DOHH2 (cell line): ENCODE data around the gene AIM2.

Source experiments
- H3F3A ChIP-seq: fragments of 200-600 bp; sonication (generic), shearing (Covaris generic); 2 replicates; pipeline ENCODE4 v1.6.0; 2016; ENCODE audit warnings: antibody characterized with exemption, mild to moderate bottlenecking; ENCODE audit not compliant: control insufficient read depth, insufficient read depth
- H3K27ac ChIP-seq: fragments of 200-600 bp; sonication (generic); 2 replicates; pipeline ENCODE4 v1.5.1; 2014; ENCODE audit warnings: low read depth, mild to moderate bottlenecking, low read length, moderate library complexity
- H3K27me3 ChIP-seq: fragments of 200-600 bp; sonication (generic); 2 replicates; pipeline ENCODE4 v1.6.1; 2014; ENCODE audit warnings: mild to moderate bottlenecking, low read length, mixed read lengths; ENCODE audit not compliant: control insufficient read depth
- H3K36me3 ChIP-seq: fragments of 200-600 bp; sonication (generic); 2 replicates; pipeline ENCODE4 v1.6.1; 2014; ENCODE audit warnings: mild to moderate bottlenecking, low read length, moderate library complexity, mixed read lengths; ENCODE audit not compliant: control insufficient read depth
- H3K4me1 ChIP-seq: fragments of 200-600 bp; sonication (generic); 2 replicates; pipeline ENCODE4 v1.6.1; 2014; ENCODE audit warnings: mild to moderate bottlenecking, low read length, mixed read lengths; ENCODE audit not compliant: control insufficient read depth
- H3K4me2 ChIP-seq: fragments of 200-600 bp; sonication (generic); 2 replicates; pipeline ENCODE4 v1.6.0; 2014; ENCODE audit warnings: mild to moderate bottlenecking, low read length, moderate library complexity
- H3K4me3 ChIP-seq: fragments of 200-600 bp; sonication (generic); 2 replicates; pipeline ENCODE4 v1.5.1; 2014; ENCODE audit warnings: mild to moderate bottlenecking, low read length, mixed read lengths
- H3K79me2 ChIP-seq: fragments of 200-600 bp; sonication (generic); 2 replicates; pipeline ENCODE4 v1.6.1; 2014; ENCODE audit warnings: mild to moderate bottlenecking, low read length, mixed read lengths; ENCODE audit not compliant: control insufficient read depth
- H3K9me2 ChIP-seq: fragments of 200-600 bp; sonication (generic); replicated peaks from 2 replicates; pipeline ENCODE4 v1.6.1; 2014; ENCODE audit warnings: mild to moderate bottlenecking, low read length, mixed read lengths; ENCODE audit not compliant: control insufficient read depth
- H3K9me3 ChIP-seq: fragments of 200-600 bp; sonication (generic); 2 replicates; pipeline ENCODE4 v1.6.1; 2014; ENCODE audit warnings: antibody characterized with exemption, low read length, mixed read lengths; ENCODE audit not compliant: control insufficient read depth, insufficient read depth
- H4K20me1 ChIP-seq: fragments of 200-600 bp; sonication (generic); 2 replicates; pipeline ENCODE4 v1.6.0; 2014; ENCODE audit warnings: low read depth, mild to moderate bottlenecking, antibody characterized with exemption, low read length, moderate library complexity; ENCODE audit not compliant: control insufficient read depth, insufficient read depth
- EZH2phosphoT487 ChIP-seq: fragments of 200-600 bp; sonication (generic); IDR thresholded peaks from 2 replicates; pipeline ENCODE4 v1.6.1; 2017; ENCODE audit warnings: borderline replicate concordance, mild to moderate bottlenecking, antibody characterized with exemption, low read length, moderate library complexity, mixed read lengths
- TF ChIP-seq, protein P1 (sequence below): fragments of 200-600 bp; sonication (generic); IDR thresholded peaks from one replicate; pipeline ENCODE4 v1.5.1; 2014; ENCODE audit warnings: antibody characterized with exemption, mild to moderate bottlenecking, low read depth, low read length; ENCODE audit not compliant: poor library complexity, severe bottlenecking

AIM2 gene

DNA sequence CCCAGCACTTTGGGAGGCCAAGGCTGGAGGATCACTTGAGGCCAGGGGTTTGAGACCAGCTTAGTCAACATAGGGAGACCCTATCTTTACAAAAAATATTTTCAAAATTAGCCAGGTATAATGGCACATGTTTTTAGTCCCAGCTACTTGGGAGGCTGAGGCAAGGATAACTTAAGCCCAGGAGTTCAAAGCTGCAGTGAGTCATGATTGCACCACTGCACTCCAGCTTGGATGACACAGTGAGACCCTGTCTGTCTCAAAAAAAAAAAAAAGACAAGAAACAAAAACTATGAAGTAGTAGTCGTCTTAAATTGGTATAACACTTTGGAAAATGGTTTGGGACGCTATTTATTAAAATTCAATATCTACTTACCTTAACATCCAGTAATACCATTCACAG is 7.7 kb downstream of the AIM2 start:
- H3K4me2 ChIP-seq: peak overlapping the region; percentile 74
- H3K27ac ChIP-seq: peak overlapping the region; percentile 100
- no peaks in the 10 kb centered on the region for H3K9me2 ChIP-seq
- H4K20me1 ChIP-seq: no peaks in the 10 kb centered on the region
- peaks cover 78% of the 10 kb centered on the region for H3K36me3 ChIP-seq
- H3K4me1 ChIP-seq: peaks cover 88% of the 10 kb centered on the region
- H3K79me2 ChIP-seq: peaks cover 75% of the 10 kb centered on the region
- peaks cover 52% of the 10 kb centered on the region for H3F3A ChIP-seq
- H3K4me3 ChIP-seq: peak overlapping the region; percentile 52
- TF ChIP-seq, protein P1, sequence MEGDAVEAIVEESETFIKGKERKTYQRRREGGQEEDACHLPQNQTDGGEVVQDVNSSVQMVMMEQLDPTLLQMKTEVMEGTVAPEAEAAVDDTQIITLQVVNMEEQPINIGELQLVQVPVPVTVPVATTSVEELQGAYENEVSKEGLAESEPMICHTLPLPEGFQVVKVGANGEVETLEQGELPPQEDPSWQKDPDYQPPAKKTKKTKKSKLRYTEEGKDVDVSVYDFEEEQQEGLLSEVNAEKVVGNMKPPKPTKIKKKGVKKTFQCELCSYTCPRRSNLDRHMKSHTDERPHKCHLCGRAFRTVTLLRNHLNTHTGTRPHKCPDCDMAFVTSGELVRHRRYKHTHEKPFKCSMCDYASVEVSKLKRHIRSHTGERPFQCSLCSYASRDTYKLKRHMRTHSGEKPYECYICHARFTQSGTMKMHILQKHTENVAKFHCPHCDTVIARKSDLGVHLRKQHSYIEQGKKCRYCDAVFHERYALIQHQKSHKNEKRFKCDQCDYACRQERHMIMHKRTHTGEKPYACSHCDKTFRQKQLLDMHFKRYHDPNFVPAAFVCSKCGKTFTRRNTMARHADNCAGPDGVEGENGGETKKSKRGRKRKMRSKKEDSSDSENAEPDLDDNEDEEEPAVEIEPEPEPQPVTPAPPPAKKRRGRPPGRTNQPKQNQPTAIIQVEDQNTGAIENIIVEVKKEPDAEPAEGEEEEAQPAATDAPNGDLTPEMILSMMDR: no peak
- no peak for TF ChIP-seq EZH2phosphoT487
- no peaks in the 10 kb centered on the region for H3K9me3 ChIP-seq
- H3K27me3 ChIP-seq: no peaks in the 10 kb centered on the region

DNA sequence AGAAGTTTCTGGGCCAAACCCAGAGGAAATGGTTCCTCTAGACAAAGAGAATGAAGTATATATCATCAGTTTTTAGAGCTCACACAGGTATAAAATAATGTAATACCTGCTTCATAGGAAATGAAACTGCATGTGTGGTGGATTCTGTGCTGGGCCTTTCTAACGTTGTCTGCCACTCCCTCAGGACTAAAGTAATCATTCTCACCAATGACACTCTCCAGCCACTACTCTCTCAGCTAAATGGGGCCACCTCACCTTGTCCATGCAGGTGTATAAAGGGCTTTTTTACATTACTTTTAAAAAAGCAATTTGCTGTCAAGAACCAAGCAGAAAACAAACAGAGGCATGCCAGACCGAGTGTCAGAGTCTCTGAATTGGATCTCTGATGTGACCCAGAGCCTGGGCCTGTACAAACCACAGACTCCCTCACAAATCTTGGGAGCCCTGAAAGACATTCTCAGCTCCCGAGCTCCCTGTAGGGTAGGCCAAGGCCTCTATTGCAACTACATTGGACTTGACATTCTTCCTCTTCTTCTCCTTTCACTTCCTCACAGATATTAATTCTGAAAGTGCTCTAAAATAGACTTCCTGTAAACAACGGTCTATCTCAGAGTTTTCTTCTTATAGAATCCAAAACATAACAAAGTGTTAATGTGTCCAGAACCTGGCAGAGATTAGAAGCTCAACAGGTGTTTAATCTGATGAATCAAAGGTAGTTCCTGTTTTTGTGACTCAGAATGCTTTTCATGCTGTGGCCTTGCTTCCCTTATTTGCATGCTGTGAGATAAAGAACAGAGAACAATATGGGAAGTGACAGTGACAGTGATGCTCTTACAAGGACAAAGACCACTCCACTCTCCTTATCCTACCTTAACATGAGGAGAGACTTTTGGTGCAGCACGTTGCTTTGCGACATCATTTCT is 8.6 kb downstream of the AIM2 start:
- Histone ChIP-seq H4K20me1 (no peaks in the 10 kb centered on the region), H3K27ac (peak overlapping the region; percentile 100), H3K9me2 (no peaks in the 10 kb centered on the region), H3F3A (peaks cover 49% of the 10 kb centered on the region), H3K79me2 (peaks cover 68% of the 10 kb centered on the region), H3K4me2 (peak overlapping the region; percentile 95), H3K27me3 (no peaks in the 10 kb centered on the region), H3K4me3 (peak overlapping the region; percentile 73), H3K4me1 (peaks cover 87% of the 10 kb centered on the region), H3K36me3 (peaks cover 81% of the 10 kb centered on the region), H3K9me3 (no peaks in the 10 kb centered on the region)
- TF ChIP-seq EZH2phosphoT487: no peak
- TF ChIP-seq, protein P1: no peak

DNA sequence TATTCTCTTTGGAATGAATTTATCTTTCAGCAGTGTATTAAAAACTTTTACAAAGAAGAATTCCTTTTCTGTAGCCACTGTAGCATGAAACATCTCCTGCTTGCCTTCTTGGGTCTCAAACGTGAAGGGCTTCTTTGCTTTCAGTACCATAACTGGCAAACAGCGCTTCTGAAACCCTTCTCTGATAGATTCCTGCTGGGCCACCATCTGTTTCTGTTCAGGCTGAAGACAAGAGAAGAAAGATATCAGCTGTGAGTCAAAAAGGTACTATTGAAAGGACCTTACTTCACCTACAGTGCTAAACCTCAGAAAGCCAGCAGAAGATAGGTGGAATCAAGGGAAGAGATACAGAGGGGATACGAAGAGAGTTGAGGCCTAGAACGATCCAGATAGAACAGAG is 10.5 kb downstream of the AIM2 start:
- TF ChIP-seq, protein P1: no peak
- no peak for TF ChIP-seq EZH2phosphoT487
- H4K20me1 ChIP-seq: no peaks in the 10 kb centered on the region
- H3K4me3 ChIP-seq: peak overlapping the region; percentile 45
- no peaks in the 10 kb centered on the region for H3K27me3 ChIP-seq
- H3K9me2 ChIP-seq: no peaks in the 10 kb centered on the region
- no peaks in the 10 kb centered on the region for H3K9me3 ChIP-seq
- peaks cover 74% of the 10 kb centered on the region for H3K4me1 ChIP-seq
- H3K4me2 ChIP-seq: peak overlapping the region; percentile 95
- H3K79me2 ChIP-seq: peaks cover 50% of the 10 kb centered on the region
- H3F3A ChIP-seq: peaks cover 48% of the 10 kb centered on the region
- peak overlapping the region; percentile 100 for H3K27ac ChIP-seq
- peaks cover 81% of the 10 kb centered on the region for H3K36me3 ChIP-seq
